IMR-90 (cell line): ENCODE results near the gene NXF1. TPM values are rescaled to one million over a fixed set of nuclear protein-coding genes. Genes with fewer than 3 reads are reported as not detected.

Experiments
- ATAC-seq: fragments of 200-7000 bp; cut with Tn5 transposase; 2 replicates; pipeline ENCODE4 v1.9.1; 2020; ENCODE audit warnings: low read depth, mild to moderate bottlenecking, moderate library complexity
- BruUV-seq: library from RNA; stranded (reverse); fragments of 400-500 nt; replicated peaks from 2 replicates; lab custom pipeline; 2021; lab: Mats Ljungman, UMichigan
- CTCF ChIA-PET: fragments of 300-600 bp; formaldehyde crosslinking; extraction: SDS; loops from one replicate; lab custom pipeline; 2021; ENCODE audit warnings: antibody characterized with exemption; lab: Yijun Ruan, JAX
- POLR2A ChIA-PET: fragments of 300-600 bp; sonication (Branson Sonifier 250); formaldehyde crosslinking; loops from one replicate; lab custom pipeline; 2022; ENCODE audit warnings: antibody characterized with exemption; ENCODE audit not compliant: unreplicated experiment; lab: Charles Lee
- DNase-seq: peaks from one replicate; pipeline ENCODE4 v3.0.0; 2013
- H2AFZ ChIP-seq: replicated peaks from 2 replicates; pipeline ENCODE3; 2013; ENCODE audit warnings: low read length, mild to moderate bottlenecking; ENCODE audit not compliant: poor library complexity
- H2AK5ac ChIP-seq: 2 replicates; pipeline ENCODE4 v1.6.1; 2013; ENCODE audit warnings: low read depth, low read length, inconsistent platforms
- H2AK9ac ChIP-seq: replicated peaks from 2 replicates; pipeline ENCODE3; 2013; ENCODE audit warnings: mild to moderate bottlenecking, low read depth, low read length, moderate library complexity; ENCODE audit not compliant: poor library complexity
- H2BK120ac ChIP-seq: 2 replicates; pipeline ENCODE4 v1.6.1; 2013; ENCODE audit warnings: low read depth, low read length, inconsistent platforms
- H2BK15ac ChIP-seq: 3 replicates; pipeline ENCODE4 v1.6.1; 2013; ENCODE audit warnings: low read depth, low read length, inconsistent platforms
- H2BK20ac ChIP-seq: 2 replicates; pipeline ENCODE4 v1.6.1; 2013; ENCODE audit warnings: low read depth, mild to moderate bottlenecking, inconsistent platforms, low read length, moderate library complexity
- H2BK5ac ChIP-seq: 2 replicates; pipeline ENCODE4 v1.6.1; 2013; ENCODE audit warnings: mild to moderate bottlenecking, low read depth, low read length, inconsistent platforms; ENCODE audit not compliant: poor library complexity, severe bottlenecking
- H3K14ac ChIP-seq: replicated peaks from 2 replicates; pipeline ENCODE4 v1.6.1; 2013; ENCODE audit warnings: low read depth, low read length, inconsistent platforms
- H3K18ac ChIP-seq: 2 replicates; pipeline ENCODE4 v1.6.1; 2013; ENCODE audit warnings: low read depth, low read length, control low read depth
- H3K23ac ChIP-seq: 2 replicates; pipeline ENCODE4 v1.6.1; 2013; ENCODE audit warnings: low read depth, low read length, inconsistent platforms
- H3K27ac ChIP-seq: 2 replicates; pipeline ENCODE4 v1.5.1; 2013; ENCODE audit warnings: mild to moderate bottlenecking, control low read depth, low read length; ENCODE audit not compliant: insufficient read depth
- H3K27me3 ChIP-seq: 2 replicates; pipeline ENCODE4 v1.6.1; 2013; ENCODE audit warnings: low read length; ENCODE audit not compliant: control insufficient read depth, insufficient read depth
- H3K36me3 ChIP-seq: 2 replicates; pipeline ENCODE4 v1.6.1; 2013; ENCODE audit warnings: low read length, mixed read lengths; ENCODE audit not compliant: control insufficient read depth, insufficient read depth
- H3K4ac ChIP-seq: 2 replicates; pipeline ENCODE4 v1.6.1; 2013; ENCODE audit warnings: low read depth, low read length, inconsistent platforms
- H3K4me1 ChIP-seq: 2 replicates; pipeline ENCODE4 v1.6.1; 2013; ENCODE audit warnings: low read length, mixed read lengths; ENCODE audit not compliant: control insufficient read depth, insufficient read depth
- H3K4me2 ChIP-seq: 2 replicates; pipeline ENCODE4 v1.6.1; 2013; ENCODE audit warnings: low read depth, mild to moderate bottlenecking, control low read depth, low read length, moderate library complexity
- H3K4me3 ChIP-seq: 2 replicates; pipeline ENCODE4 v1.5.1; 2013; ENCODE audit warnings: low read depth, mild to moderate bottlenecking, control low read depth, low read length, moderate library complexity; ENCODE audit not compliant: insufficient read depth
- H3K56ac ChIP-seq: 2 replicates; pipeline ENCODE4 v1.6.1; 2013; ENCODE audit warnings: low read length, inconsistent platforms; ENCODE audit not compliant: insufficient read depth; ENCODE audit errors: extremely low read depth
- H3K79me1 ChIP-seq, 2 experiments: 2 replicates each; pipeline ENCODE4 v1.6.1; 2013; ENCODE audit warnings: low read length in 2 of 2, inconsistent platforms in 1 of 2, low read depth in 1 of 2
- H3K9ac ChIP-seq: 2 replicates; pipeline ENCODE4 v1.6.1; 2013; ENCODE audit warnings: low read depth, low read length, control low read depth
- H3K9me1 ChIP-seq: 2 replicates; pipeline ENCODE4 v1.6.1; 2013; ENCODE audit warnings: low read length, inconsistent platforms; ENCODE audit not compliant: insufficient read depth
- H3K9me3 ChIP-seq: 2 replicates; pipeline ENCODE4 v1.6.1; 2013; ENCODE audit warnings: low read length; ENCODE audit not compliant: control insufficient read depth, insufficient read depth
- H4K20me1 ChIP-seq: 2 replicates; pipeline ENCODE4 v1.6.1; 2013; ENCODE audit warnings: low read length, inconsistent platforms; ENCODE audit not compliant: insufficient read depth
- H4K5ac ChIP-seq: 2 replicates; pipeline ENCODE4 v1.6.1; 2013; ENCODE audit warnings: mild to moderate bottlenecking, low read depth, low read length, control low read depth
- H4K8ac ChIP-seq, 2 experiments: 2 replicates each; pipeline ENCODE4 v1.6.1; 2013; ENCODE audit warnings: low read depth in 2 of 2, low read length in 2 of 2, control low read depth in 1 of 2, inconsistent platforms in 1 of 2
- H4K91ac ChIP-seq: 2 replicates; pipeline ENCODE4 v1.6.1; 2013; ENCODE audit warnings: low read depth, low read length, inconsistent platforms; ENCODE audit not compliant: insufficient read depth
- CEBPB ChIP-seq: IDR thresholded peaks from 2 replicates; pipeline ENCODE4 v1.6.1; 2012; ENCODE audit warnings: low read depth, low read length, improper control_type of control experiment
- CHD1 ChIP-seq: IDR thresholded peaks from 2 replicates; pipeline ENCODE4 v1.6.1; 2012; ENCODE audit warnings: low read depth, low read length, improper control_type of control experiment
- ELK1 ChIP-seq: fragments of 150-350 bp; IDR thresholded peaks from 2 replicates; pipeline ENCODE4 v1.6.1; 2016; ENCODE audit warnings: low read depth, mild to moderate bottlenecking, low read length, moderate library complexity, borderline replicate concordance
- FOS ChIP-seq: fragments of 150-350 bp; IDR thresholded peaks from 2 replicates; pipeline ENCODE4 v1.6.1; 2016; ENCODE audit warnings: low read depth, low read length
- MAZ ChIP-seq: IDR thresholded peaks from 2 replicates; pipeline ENCODE4 v1.6.1; 2012; ENCODE audit warnings: low read depth, mild to moderate bottlenecking, low read length, improper control_type of control experiment, moderate library complexity, borderline replicate concordance
- RCOR1 ChIP-seq: IDR thresholded peaks from 2 replicates; pipeline ENCODE4 v1.6.1; 2012; ENCODE audit warnings: mild to moderate bottlenecking, low read length, improper control_type of control experiment; ENCODE audit not compliant: insufficient replicate concordance
- RFX5 ChIP-seq: IDR thresholded peaks from 2 replicates; pipeline ENCODE4 v1.8.0; 2012; ENCODE audit warnings: low read depth, mild to moderate bottlenecking, low read length, moderate library complexity
- SMC3 ChIP-seq: fragments of 150-350 bp; IDR thresholded peaks from 2 replicates; pipeline ENCODE4 v1.6.1; 2016; ENCODE audit warnings: low read depth, mild to moderate bottlenecking, antibody characterized with exemption, low read length, moderate library complexity
- WGBS, 2 experiments: methylation state at CpG; one replicate each; pipeline versions ENCODE4 v1.1.5 to v1.1.7; 2013; ENCODE audit warnings: missing lambda C conversion rate in 2 of 2; ENCODE audit not compliant: insufficient read length in 1 of 2; ENCODE audit errors: extremely low coverage in 2 of 2; 5-methylcytosine and 5-hydroxymethylcytosine counted together
- dilution Hi-C: fragments of 300-500 bp; cut with HindIII; formaldehyde crosslinking; loops from one replicate; pipeline ENCODE4 v1.14.3; 2018; ENCODE audit warnings: low sequenced_read_pairs; ENCODE audit not compliant: unreplicated experiment
- in situ Hi-C: fragments of 300-500 bp; cut with MboI; formaldehyde crosslinking; loops from 3 replicates; pipeline ENCODE4 v1.14.3; 2019; ENCODE audit warnings: low sequenced_read_pairs, inconsistent platforms, mixed read lengths
- intact Hi-C: fragments of 100-400 bp; cut with micrococcal nuclease; formaldehyde crosslinking; loops from 2 replicates; pipeline ENCODE4 v1.10.0; 2022
- polyA plus RNA-seq, 3 experiments: library from polyadenylated mRNA; depleted of rRNA; stranded (reverse); fragments of >200 nt; gene quantifications; 2 replicates each; pipeline ENCODE4 v1.2.3, GENCODE V29; 2012; ENCODE audit warnings: low replicate concordance in 1 of 3
- total RNA-seq: library from RNA; depleted of rRNA; stranded (reverse); fragments of >200 nt; gene quantifications from 2 replicates; pipeline ENCODE4 v1.2.3, GENCODE V29; 2012

Gene NXF1
- total and polyA plus RNA-seq, 2 of the 4 experiments (the other 2 are of a cell fraction): 26.3 to 97.4 TPM

DNA sequence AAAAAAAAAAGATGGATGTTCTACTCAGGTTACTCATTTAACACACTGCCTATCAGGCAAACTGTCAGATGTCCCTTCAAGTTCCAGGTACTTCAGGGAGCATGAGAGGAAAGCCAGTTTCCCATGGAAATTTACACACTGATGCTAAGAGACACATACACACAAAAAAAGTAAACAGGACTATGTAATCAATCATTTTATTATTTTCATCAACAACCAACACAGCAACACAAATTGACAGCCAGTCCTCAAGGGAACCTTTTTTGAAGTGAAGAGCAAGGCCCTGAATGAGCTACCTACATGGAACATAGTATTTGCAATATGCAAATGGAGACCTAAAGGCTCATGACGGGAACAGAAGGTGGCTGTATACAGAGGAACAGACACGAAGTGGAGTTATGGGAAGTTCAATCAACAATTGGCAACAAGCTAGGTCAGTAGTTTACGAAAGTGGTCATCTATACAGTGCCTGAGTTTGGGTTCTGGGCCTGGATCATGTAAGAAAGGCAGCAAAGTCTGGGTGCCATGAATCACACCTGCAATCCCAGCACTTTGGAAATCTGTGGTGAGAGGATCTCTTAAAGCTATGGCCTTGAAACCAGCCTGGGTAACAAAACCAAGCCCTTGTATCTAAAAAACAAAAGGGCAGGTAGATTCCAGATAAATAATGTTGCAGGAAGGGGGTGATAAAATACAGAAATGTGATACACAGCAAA lies 46.7 kb upstream of the NXF1 start:
- Histone ChIP-seq H3K4ac (no peak overlapping the region), H3K4me2 (no peak overlapping the region), H3K27ac (no peak overlapping the region), H4K91ac (no peak overlapping the region), H4K20me1 (peaks cover 42% of the 10 kb centered on the region), H3K9ac (no peak overlapping the region), H3K56ac (no peak overlapping the region), H4K5ac (no peak overlapping the region), H3K18ac (no peak overlapping the region), H2AK5ac (no peak overlapping the region), H3K36me3 (peaks cover 30% of the 10 kb centered on the region), H3K9me1 (0 out of 2 replicates have a peak, but pooled peaks cover 4% of the 10 kb centered on the region), H3K9me3 (no peaks in the 10 kb centered on the region), H3K4me3 (no peak overlapping the region), H2AFZ (no peak overlapping the region), H3K23ac (no peak overlapping the region), H2BK5ac (no peak overlapping the region), H2BK15ac (no peak overlapping the region), H2BK120ac (no peak overlapping the region), H3K79me1 (peaks cover 20 to 44% of the 10 kb centered on the region in 2 experiments), H3K14ac (no peak overlapping the region), H4K8ac (no peak overlapping the region), H3K4me1 (peaks cover 2% of the 10 kb centered on the region; the same call in 1 of the 2 replicates), H2BK20ac (no peak overlapping the region), H2AK9ac (no peak overlapping the region), H3K27me3 (no peaks in the 10 kb centered on the region)
- in situ Hi-C loops (loop anchor here (25.0 kb wide), 1 partner anchor 465 kb away; no protein-coding TSS in a partner anchor), intact Hi-C loops (no loop called here), dilution Hi-C loops (no loop called here)
- 64% methylated on average over 2 of the region's 3 CpGs; no CpG with 5 or more reads in 1 of the 2 experiments for WGBS, 2 experiments
- no peak for TF ChIP-seq RFX5
- no peak for TF ChIP-seq RCOR1
- TF ChIP-seq CHD1: no peak
- no peak for TF ChIP-seq FOS
- no peak for TF ChIP-seq SMC3
- no peak for TF ChIP-seq CEBPB
- no peak for TF ChIP-seq ELK1
- no peak for TF ChIP-seq MAZ
- ChIA-PET POLR2A (no interaction called here), CTCF (interaction anchor here (0.5 to 0.7 kb wide), 2 partner anchors 117 to 1294 kb away, joined by 3 read pairs; no protein-coding TSS in a partner anchor)
- no peak for ATAC-seq
- BruUV-seq: no TSS peak
- DNase-seq: no peak
